ENCODE measurements around the gene CRIM1. TPM values are rescaled to one million over a fixed set of nuclear protein-coding genes. Genes with fewer than 3 reads are reported as not detected.

Gene CRIM1
- total RNA-seq, 1 donor from 2014 or later = 246 TPM

DNA sequence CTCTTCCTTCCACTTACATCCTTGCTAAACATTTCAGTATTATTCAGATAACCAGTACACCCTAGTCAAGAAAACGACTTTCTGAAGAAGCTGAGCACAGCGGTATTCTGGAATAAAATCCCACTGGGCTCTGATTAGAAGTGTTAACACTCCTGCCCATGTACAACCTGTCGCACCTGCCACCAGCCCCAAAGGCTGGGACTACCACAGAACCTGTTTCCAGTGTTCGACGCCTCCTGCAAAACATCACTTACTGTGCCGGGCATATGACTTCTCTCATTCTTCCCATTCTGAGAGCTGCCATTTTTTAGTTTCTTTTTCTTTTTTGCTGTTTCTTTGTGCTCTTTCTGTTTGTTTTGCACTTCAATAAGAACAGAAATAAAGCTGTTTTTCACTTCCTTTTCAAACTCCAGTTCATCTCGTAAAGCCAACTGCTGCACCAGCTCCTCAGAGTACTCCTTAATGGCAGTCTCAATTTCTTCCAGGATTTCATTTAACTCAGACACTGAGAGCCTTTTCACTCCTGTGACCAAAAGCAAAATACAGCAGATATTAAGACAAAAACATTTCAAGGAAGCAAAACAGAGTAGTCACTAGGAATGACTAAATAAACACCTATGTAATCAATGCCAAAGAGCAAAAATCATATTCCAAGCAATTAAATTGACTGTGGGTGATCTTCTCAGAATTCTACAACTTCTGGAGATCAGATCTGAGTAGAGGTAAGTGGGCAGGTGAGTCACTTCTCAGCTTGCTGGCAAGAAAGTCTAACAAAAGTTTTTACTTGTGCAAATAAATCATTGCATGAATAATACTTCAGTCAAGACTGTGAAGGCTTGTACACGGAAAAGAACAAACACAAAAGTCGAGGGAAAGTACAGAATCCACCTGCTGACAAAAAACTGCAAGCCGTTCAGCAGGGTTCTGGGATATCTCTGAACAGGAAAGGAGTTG is 223.0 kb downstream of the CRIM1 start:
- Mint-ChIP-seq H3K4me3 (ENCODE audit: unreplicated experiment) (no peak overlapping the region), H3K27me3 (ENCODE audit: unreplicated experiment) (no peaks in the 10 kb centered on the region), H3K9me3 (ENCODE audit: unreplicated experiment) (no peaks in the 10 kb centered on the region), H3K36me3 (ENCODE audit: low read depth, unreplicated experiment) (peaks cover 36% of the 10 kb centered on the region), H3K4me1 (ENCODE audit: unreplicated experiment) (no peaks in the 10 kb centered on the region), H3K27ac (ENCODE audit: unreplicated experiment) (no peak overlapping the region)
- no peak for TF ChIP-seq CTCF (IDR thresholded peaks at IDR 0.05; ENCODE audit: unreplicated experiment)
- no peak for DNase-seq (ENCODE audit: low spot score)

- no peak for TF ChIP-seq CTCF (IDR thresholded peaks at IDR 0.05; ENCODE audit: unreplicated experiment)
- H3K4me3 Mint-ChIP-seq (ENCODE audit: unreplicated experiment) = no peak overlapping the region
- H3K27ac Mint-ChIP-seq (ENCODE audit: unreplicated experiment) = no peak overlapping the region
- no peaks in the 10 kb centered on the region for H3K4me1 Mint-ChIP-seq (ENCODE audit: unreplicated experiment)
- H3K36me3 Mint-ChIP-seq (ENCODE audit: low read depth, unreplicated experiment) = peaks cover 39% of the 10 kb centered on the region
- H3K27me3 Mint-ChIP-seq (ENCODE audit: unreplicated experiment) = no peaks in the 10 kb centered on the region
- DNase-seq (ENCODE audit: low spot score) = no peak
- H3K9me3 Mint-ChIP-seq (ENCODE audit: unreplicated experiment) = no peaks in the 10 kb centered on the region
Observed at GRCh38 chr2:36579297-36579664, 223.7 kb downstream of the CRIM1 start.

DNA sequence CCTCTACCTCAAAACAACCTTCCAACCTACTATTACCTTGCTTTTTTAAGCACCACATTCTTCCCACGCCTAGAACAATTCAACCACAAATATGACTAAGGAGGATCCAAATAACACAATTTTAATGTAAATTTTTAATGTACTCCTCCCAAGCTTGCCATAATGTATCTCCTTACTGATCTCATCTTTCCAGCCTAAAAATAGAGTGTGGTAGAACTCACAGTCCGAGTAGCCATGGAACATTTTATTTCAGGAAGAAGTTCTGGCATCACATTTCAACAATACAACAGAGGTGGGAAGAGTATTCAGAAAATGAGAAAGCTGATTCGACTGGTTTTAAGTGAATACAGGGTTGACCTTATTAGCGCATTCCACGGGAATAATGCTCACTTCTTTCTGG is 227.0 kb downstream of the CRIM1 start:
- Mint-ChIP-seq H3K27me3 (ENCODE audit: unreplicated experiment) (peaks cover 2% of the 10 kb centered on the region), H3K27ac (ENCODE audit: unreplicated experiment) (no peak overlapping the region), H3K4me1 (ENCODE audit: unreplicated experiment) (no peaks in the 10 kb centered on the region), H3K36me3 (ENCODE audit: low read depth, unreplicated experiment) (peaks cover 41% of the 10 kb centered on the region), H3K9me3 (ENCODE audit: unreplicated experiment) (no peaks in the 10 kb centered on the region), H3K4me3 (ENCODE audit: unreplicated experiment) (no peak overlapping the region)
- no peak for DNase-seq (ENCODE audit: low spot score)
- TF ChIP-seq CTCF (IDR thresholded peaks at IDR 0.05; ENCODE audit: unreplicated experiment) = no peak

GRCh38 chr2:36582951-36583350 is 227.4 kb downstream of the CRIM1 start:
- DNase-seq (ENCODE audit: low spot score) = no peak
- Mint-ChIP-seq H3K4me1 (ENCODE audit: unreplicated experiment) (no peaks in the 10 kb centered on the region), H3K4me3 (ENCODE audit: unreplicated experiment) (no peak overlapping the region), H3K27ac (ENCODE audit: unreplicated experiment) (no peak overlapping the region), H3K36me3 (ENCODE audit: low read depth, unreplicated experiment) (peaks cover 38% of the 10 kb centered on the region), H3K27me3 (ENCODE audit: unreplicated experiment) (peaks cover 2% of the 10 kb centered on the region), H3K9me3 (ENCODE audit: unreplicated experiment) (no peaks in the 10 kb centered on the region)
- TF ChIP-seq CTCF (IDR thresholded peaks at IDR 0.05; ENCODE audit: unreplicated experiment) = no peak

GRCh38 chr2:36584148-36584794 is 228.7 kb downstream of the CRIM1 start:
- TF ChIP-seq CTCF (IDR thresholded peaks at IDR 0.05; ENCODE audit: unreplicated experiment) = no peak
- Mint-ChIP-seq H3K27ac (ENCODE audit: unreplicated experiment) (no peak overlapping the region), H3K27me3 (ENCODE audit: unreplicated experiment) (peaks cover 2% of the 10 kb centered on the region), H3K36me3 (ENCODE audit: low read depth, unreplicated experiment) (peaks cover 26% of the 10 kb centered on the region), H3K4me1 (ENCODE audit: unreplicated experiment) (no peaks in the 10 kb centered on the region), H3K4me3 (ENCODE audit: unreplicated experiment) (peak overlapping the region; percentile 54), H3K9me3 (ENCODE audit: unreplicated experiment) (no peaks in the 10 kb centered on the region)
- no peak for DNase-seq (ENCODE audit: low spot score)
